C4-2B (cell line): ENCODE results near the gene SARDH.

ENCODE experiments used
- CTCF ChIP-seq: fragments of 450-650 bp; conservative IDR thresholded peaks from 2 replicates; pipeline ENCODE4 v1.5.1; 2017; ENCODE audit warnings: mild to moderate bottlenecking
- ZFX ChIP-seq: fragments of 450-650 bp; IDR thresholded peaks from 2 replicates; pipeline ENCODE4 v1.6.1; 2017

- TF ChIP-seq CTCF: no peak
- no peak for TF ChIP-seq ZFX
Measured at GRCh38 chr9:133669182-133669801, 68.9 kb downstream of the SARDH start.
